Ishikawa (cell line): ENCODE results near the gene COL4A2.

Source experiments
- CEBPB ChIP-seq: IDR thresholded peaks from 2 replicates; pipeline ENCODE4 v1.6.1; 2012
- CREB1 ChIP-seq: IDR thresholded peaks from 2 replicates; pipeline ENCODE4 v1.6.1; 2012; ENCODE audit warnings: low read depth
- EGR1 ChIP-seq: IDR thresholded peaks from 2 replicates; pipeline ENCODE4 v1.6.1; 2012
- EP300 ChIP-seq: IDR thresholded peaks from 2 replicates; pipeline ENCODE4 v1.6.1; 2012; ENCODE audit warnings: borderline replicate concordance
- FOXM1 ChIP-seq: IDR thresholded peaks from 2 replicates; pipeline ENCODE4 v1.6.1; 2012; ENCODE audit warnings: low read depth, borderline replicate concordance
- NFIC ChIP-seq: IDR thresholded peaks from 2 replicates; pipeline ENCODE4 v1.6.1; 2012
- RAD21 ChIP-seq: IDR thresholded peaks from 2 replicates; pipeline ENCODE4 v1.6.1; 2012; ENCODE audit warnings: low read depth
- TAF1 ChIP-seq: IDR thresholded peaks from 2 replicates; pipeline ENCODE4 v1.6.1; 2012; ENCODE audit warnings: low read depth, mild to moderate bottlenecking
- TCF12 ChIP-seq: IDR thresholded peaks from 2 replicates; pipeline ENCODE4 v1.6.1; 2012; ENCODE audit warnings: low read depth
- TEAD4 ChIP-seq: IDR thresholded peaks from 2 replicates; pipeline ENCODE4 v1.6.1; 2012
- YY1 ChIP-seq: IDR thresholded peaks from 2 replicates; pipeline ENCODE4 v1.6.1; 2012; ENCODE audit warnings: low read depth
- ZBTB7A ChIP-seq: IDR thresholded peaks from 2 replicates; pipeline ENCODE4 v1.6.1; 2012; ENCODE audit warnings: low read depth
- TF ChIP-seq, protein P1 (sequence below): IDR thresholded peaks from 2 replicates; pipeline ENCODE4 v1.6.1; 2012
- TF ChIP-seq, protein P2 (sequence below): IDR thresholded peaks from 2 replicates; pipeline ENCODE4 v1.6.1; 2012; ENCODE audit warnings: low read depth, mild to moderate bottlenecking
- TF ChIP-seq, protein P3 (sequence below): IDR thresholded peaks from 2 replicates; pipeline ENCODE4 v1.6.1; 2012

The COL4A2 gene

DNA sequence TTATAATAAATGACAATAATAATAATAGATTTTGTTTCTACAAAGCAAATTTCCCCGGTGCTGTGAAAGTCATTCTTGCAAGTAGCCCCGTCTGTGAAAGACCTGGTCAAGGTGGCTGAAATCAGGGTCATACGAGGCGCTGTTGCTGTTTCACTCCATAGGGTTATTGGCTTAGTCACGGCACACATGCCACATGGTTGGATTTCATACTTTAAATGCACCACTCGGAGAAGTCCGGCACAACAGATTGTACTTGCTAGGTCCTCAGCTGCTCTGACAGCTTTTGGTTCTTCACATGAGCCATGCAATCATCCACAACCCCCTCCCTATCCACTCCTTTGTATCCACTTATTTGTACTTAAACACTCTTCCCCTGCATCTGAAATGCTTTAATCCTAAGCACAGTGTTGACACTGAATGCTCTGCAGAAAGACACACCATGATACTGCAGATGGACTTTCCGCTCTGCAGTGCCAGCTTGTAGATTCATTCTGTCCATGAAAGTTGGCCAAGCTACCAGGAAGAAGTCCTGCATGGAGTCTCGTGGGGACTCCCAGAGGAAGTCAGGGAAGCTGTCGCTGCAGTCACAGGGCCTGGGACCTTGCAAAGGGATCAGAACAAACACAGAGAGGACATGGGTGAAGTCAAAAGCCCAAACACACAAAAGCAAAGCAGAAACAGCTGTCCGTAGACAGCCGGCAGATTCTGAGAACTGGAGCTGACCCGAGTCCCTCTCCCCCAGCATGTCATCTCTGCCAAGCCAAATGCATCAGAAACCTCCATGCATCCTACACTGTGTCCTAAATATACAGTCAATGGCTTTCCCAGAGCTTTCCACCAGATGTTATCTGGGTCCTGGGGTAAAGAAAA, 124.6 kb downstream of the COL4A2 start:
- TF ChIP-seq, protein P1, sequence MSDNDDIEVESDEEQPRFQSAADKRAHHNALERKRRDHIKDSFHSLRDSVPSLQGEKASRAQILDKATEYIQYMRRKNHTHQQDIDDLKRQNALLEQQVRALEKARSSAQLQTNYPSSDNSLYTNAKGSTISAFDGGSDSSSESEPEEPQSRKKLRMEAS: no peak
- TF ChIP-seq NFIC (no peak), FOXM1 (no peak), EGR1 (no peak), ZBTB7A (no peak), CEBPB (no peak)
- TF ChIP-seq, protein P2, sequence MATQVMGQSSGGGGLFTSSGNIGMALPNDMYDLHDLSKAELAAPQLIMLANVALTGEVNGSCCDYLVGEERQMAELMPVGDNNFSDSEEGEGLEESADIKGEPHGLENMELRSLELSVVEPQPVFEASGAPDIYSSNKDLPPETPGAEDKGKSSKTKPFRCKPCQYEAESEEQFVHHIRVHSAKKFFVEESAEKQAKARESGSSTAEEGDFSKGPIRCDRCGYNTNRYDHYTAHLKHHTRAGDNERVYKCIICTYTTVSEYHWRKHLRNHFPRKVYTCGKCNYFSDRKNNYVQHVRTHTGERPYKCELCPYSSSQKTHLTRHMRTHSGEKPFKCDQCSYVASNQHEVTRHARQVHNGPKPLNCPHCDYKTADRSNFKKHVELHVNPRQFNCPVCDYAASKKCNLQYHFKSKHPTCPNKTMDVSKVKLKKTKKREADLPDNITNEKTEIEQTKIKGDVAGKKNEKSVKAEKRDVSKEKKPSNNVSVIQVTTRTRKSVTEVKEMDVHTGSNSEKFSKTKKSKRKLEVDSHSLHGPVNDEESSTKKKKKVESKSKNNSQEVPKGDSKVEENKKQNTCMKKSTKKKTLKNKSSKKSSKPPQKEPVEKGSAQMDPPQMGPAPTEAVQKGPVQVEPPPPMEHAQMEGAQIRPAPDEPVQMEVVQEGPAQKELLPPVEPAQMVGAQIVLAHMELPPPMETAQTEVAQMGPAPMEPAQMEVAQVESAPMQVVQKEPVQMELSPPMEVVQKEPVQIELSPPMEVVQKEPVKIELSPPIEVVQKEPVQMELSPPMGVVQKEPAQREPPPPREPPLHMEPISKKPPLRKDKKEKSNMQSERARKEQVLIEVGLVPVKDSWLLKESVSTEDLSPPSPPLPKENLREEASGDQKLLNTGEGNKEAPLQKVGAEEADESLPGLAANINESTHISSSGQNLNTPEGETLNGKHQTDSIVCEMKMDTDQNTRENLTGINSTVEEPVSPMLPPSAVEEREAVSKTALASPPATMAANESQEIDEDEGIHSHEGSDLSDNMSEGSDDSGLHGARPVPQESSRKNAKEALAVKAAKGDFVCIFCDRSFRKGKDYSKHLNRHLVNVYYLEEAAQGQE: no peak

GRCh38 chr13:110432522-110432921, 125.4 kb downstream of the COL4A2 start:
- TF ChIP-seq EGR1 (no peak), NFIC (no peak), YY1 (no peak), CREB1 (no peak), TEAD4 (no peak), FOXM1 (no peak), TCF12 (no peak), EP300 (no peak), TAF1 (no peak), ZBTB7A (no peak), RAD21 (no peak), CEBPB (no peak)
- TF ChIP-seq, protein P1: no peak
- TF ChIP-seq, protein P2: no peak
- TF ChIP-seq, protein P3, sequence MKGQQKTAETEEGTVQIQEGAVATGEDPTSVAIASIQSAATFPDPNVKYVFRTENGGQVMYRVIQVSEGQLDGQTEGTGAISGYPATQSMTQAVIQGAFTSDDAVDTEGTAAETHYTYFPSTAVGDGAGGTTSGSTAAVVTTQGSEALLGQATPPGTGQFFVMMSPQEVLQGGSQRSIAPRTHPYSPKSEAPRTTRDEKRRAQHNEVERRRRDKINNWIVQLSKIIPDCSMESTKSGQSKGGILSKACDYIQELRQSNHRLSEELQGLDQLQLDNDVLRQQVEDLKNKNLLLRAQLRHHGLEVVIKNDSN: no peak

DNA sequence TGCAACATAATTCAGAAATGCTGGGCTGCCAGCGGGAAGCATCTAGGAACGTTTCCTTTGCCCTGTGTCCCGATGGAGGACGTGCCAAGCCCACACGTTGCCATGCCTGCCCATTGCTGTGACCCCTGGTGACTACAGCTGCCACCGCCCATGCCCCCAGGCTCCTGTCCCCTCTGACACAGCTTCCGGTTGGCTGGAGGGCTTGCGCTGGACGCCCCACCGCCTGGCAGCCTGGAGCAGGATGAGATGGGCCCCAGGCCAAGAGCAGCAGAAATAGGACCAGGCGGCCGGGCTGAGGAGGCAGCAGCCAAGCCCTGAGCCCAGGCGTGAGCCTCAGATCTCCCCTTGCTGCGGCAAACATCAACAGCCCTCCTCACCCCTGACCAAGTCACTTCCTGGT, 125.9 kb downstream of the COL4A2 start:
- TF ChIP-seq TEAD4: no peak
- TF ChIP-seq EGR1: no peak
- no peak for TF ChIP-seq TCF12
- TF ChIP-seq RAD21: no peak
- TF ChIP-seq YY1: no peak

GRCh38 chr13:110434629-110435028, 127.5 kb downstream of the COL4A2 start:
- no peak for TF ChIP-seq CEBPB
- TF ChIP-seq RAD21: no peak
- TF ChIP-seq, protein P3: no peak
- no peak for TF ChIP-seq YY1
- TF ChIP-seq CREB1: no peak
- TF ChIP-seq, protein P2: no peak
- no peak for TF ChIP-seq NFIC
- TF ChIP-seq TCF12: no peak
- no peak for TF ChIP-seq TEAD4
- TF ChIP-seq EGR1: no peak
- TF ChIP-seq, protein P1: no peak
- TF ChIP-seq EP300: no peak
- no peak for TF ChIP-seq TAF1
- no peak for TF ChIP-seq ZBTB7A
